Brain microvascular endothelial cell (primary cell): ENCODE data around the gene ATP6V0B.

Experiments
- DNase-seq: peaks from one replicate; pipeline ENCODE4 v3.0.0-alpha.2; 2020
- H3K27ac ChIP-seq: fragments of 250-450 bp; sonication (Bioruptor Pico); 2 replicates; pipeline ENCODE4 v1.5.1; 2020; ENCODE audit warnings: mild to moderate bottlenecking, moderate library complexity
- H3K27me3 ChIP-seq: fragments of 250-450 bp; sonication (Bioruptor Pico); replicated peaks from 2 replicates; pipeline ENCODE4 v1.5.1; 2020; ENCODE audit warnings: mild to moderate bottlenecking
- H3K36me3 ChIP-seq: fragments of 250-450 bp; sonication (Bioruptor Pico); replicated peaks from 2 replicates; pipeline ENCODE4 v1.5.1; 2020; ENCODE audit warnings: mild to moderate bottlenecking
- H3K4me3 ChIP-seq: 2 replicates; pipeline ENCODE4 v1.5.1; 2011; ENCODE audit warnings: low read depth, mild to moderate bottlenecking, control low read depth, low read length, moderate library complexity
- CTCF ChIP-seq: IDR thresholded peaks from 2 replicates; pipeline ENCODE4 v1.5.1; 2011; ENCODE audit warnings: low read depth, mild to moderate bottlenecking, moderate library complexity, low read length, control low read depth, inconsistent platforms; ENCODE audit errors: missing control alignments
- in situ Hi-C: cut with HindIII; loops from 2 replicates; pipeline ENCODE4 v1.10.0; 2017; ENCODE audit warnings: low sequenced_read_pairs, low pct_ligation_motif_present

The ATP6V0B gene

GRCh38 chr1:43975249-43975961 is 645 bp downstream of the ATP6V0B start:
- Histone ChIP-seq H3K4me3 (peak overlapping the region; percentile 87), H3K27me3 (no peaks in the 10 kb centered on the region), H3K27ac (peak overlapping the region; percentile 74), H3K36me3 (peaks cover 23% of the 10 kb centered on the region)
- in situ Hi-C loops: no loop called here
- no peak for DNase-seq
- TF ChIP-seq CTCF: no peak

- peaks cover 23% of the 10 kb centered on the region for H3K36me3 ChIP-seq
- no peak overlapping the region for H3K27ac ChIP-seq
- DNase-seq: no peak
- no peaks in the 10 kb centered on the region for H3K27me3 ChIP-seq
- peak overlapping the region; percentile 87 for H3K4me3 ChIP-seq
- TF ChIP-seq CTCF: peak; percentile 32
- in situ Hi-C loops: no loop called here
Observed at GRCh38 chr1:43976045-43976444, 1.3 kb downstream of the ATP6V0B start.

- TF ChIP-seq CTCF: no peak
- no peak overlapping the region for H3K4me3 ChIP-seq
- DNase-seq: no peak
- in situ Hi-C loops: no loop called here
- H3K27me3 ChIP-seq: no peaks in the 10 kb centered on the region
- no peak overlapping the region for H3K27ac ChIP-seq
- peaks cover 23% of the 10 kb centered on the region for H3K36me3 ChIP-seq
Observed at GRCh38 chr1:43976890-43977289, 2.1 kb downstream of the ATP6V0B start.

GRCh38 chr1:43977376-43978263 is 2.9 kb downstream of the ATP6V0B start:
- Histone ChIP-seq H3K4me3 (no peak overlapping the region), H3K27ac (no peak overlapping the region), H3K36me3 (peaks cover 21% of the 10 kb centered on the region), H3K27me3 (no peaks in the 10 kb centered on the region)
- no peak for DNase-seq
- in situ Hi-C loops: no loop called here
- no peak for TF ChIP-seq CTCF

- in situ Hi-C loops: no loop called here
- H3K27ac ChIP-seq: no peak overlapping the region
- TF ChIP-seq CTCF: no peak
- no peaks in the 10 kb centered on the region for H3K27me3 ChIP-seq
- peaks cover 21% of the 10 kb centered on the region for H3K36me3 ChIP-seq
- peak overlapping the region; percentile 72 for H3K4me3 ChIP-seq
- no peak for DNase-seq
Observed at GRCh38 chr1:43978264-43978550, 3.4 kb downstream of the ATP6V0B start.
